DND-41 (cell line): Measurements from ENCODE around the gene IDH3B.

Experiments used
- ATAC-seq: fragments of 200-7000 bp; cut with Tn5 transposase; 3 replicates; pipeline ENCODE4 v1.9.1; 2021; ENCODE audit warnings: low read depth; ENCODE audit not compliant: insufficient read depth
- DNase-seq: peaks from one replicate; pipeline ENCODE4 v3.0.0-alpha.2; 2020
- H2AFZ ChIP-seq: 2 replicates; pipeline ENCODE4 v1.6.0; 2012; ENCODE audit warnings: low read depth, low read length
- H3K27ac ChIP-seq: 2 replicates; pipeline ENCODE4 v1.5.1; 2012; ENCODE audit warnings: low read length, inconsistent platforms
- H3K27me3 ChIP-seq: fragments of 200-600 bp; sonication (generic); 2 replicates; pipeline ENCODE4 v1.6.0; 2012; ENCODE audit warnings: low read length, mild to moderate bottlenecking, inconsistent platforms; ENCODE audit not compliant: insufficient read depth, poor library complexity
- H3K36me3 ChIP-seq: 2 replicates; pipeline ENCODE4 v1.5.1; 2012; ENCODE audit warnings: low read length, inconsistent platforms; ENCODE audit not compliant: insufficient read depth
- H3K4me1 ChIP-seq: 2 replicates; pipeline ENCODE4 v1.5.1; 2012; ENCODE audit warnings: mild to moderate bottlenecking, low read length; ENCODE audit not compliant: insufficient read depth
- H3K4me2 ChIP-seq: 2 replicates; pipeline ENCODE4 v1.6.0; 2012; ENCODE audit warnings: mild to moderate bottlenecking, moderate library complexity, low read length, inconsistent platforms; ENCODE audit not compliant: insufficient read depth
- H3K4me3 ChIP-seq, 2 experiments: fragments of 200-600 bp in 1 of 2; shearing (Covaris generic) in 1 of 2; 2 replicates each; pipeline ENCODE4 v1.5.1; 2012 to 2016; ENCODE audit warnings: inconsistent platforms in 2 of 2, low read length in 2 of 2, mild to moderate bottlenecking in 2 of 2, low read depth in 1 of 2, moderate library complexity in 1 of 2
- H3K79me2 ChIP-seq: 2 replicates; pipeline ENCODE4 v1.6.0; 2012; ENCODE audit warnings: low read length, inconsistent platforms; ENCODE audit not compliant: insufficient read depth
- H3K9ac ChIP-seq: 2 replicates; pipeline ENCODE4 v1.6.0; 2012; ENCODE audit warnings: low read depth, mild to moderate bottlenecking, inconsistent platforms, low read length, moderate library complexity
- H3K9me3 ChIP-seq: 2 replicates; pipeline ENCODE4 v1.5.1; 2012; ENCODE audit warnings: low read length, moderate library complexity, mild to moderate bottlenecking, inconsistent platforms; ENCODE audit not compliant: insufficient read depth, severe bottlenecking
- H4K20me1 ChIP-seq: 2 replicates; pipeline ENCODE4 v1.6.0; 2012; ENCODE audit warnings: low read length; ENCODE audit not compliant: insufficient read depth
- CTCF ChIP-seq: IDR thresholded peaks from 2 replicates; pipeline ENCODE4 v1.5.1; 2012; ENCODE audit warnings: borderline replicate concordance, low read length, moderate library complexity, mild to moderate bottlenecking; ENCODE audit not compliant: poor library complexity, severe bottlenecking; ENCODE audit errors: extremely low read depth
- EZH2 ChIP-seq: IDR thresholded peaks from 3 replicates; pipeline ENCODE4 v1.6.1; 2012; ENCODE audit warnings: borderline replicate concordance, low read depth, mild to moderate bottlenecking, moderate library complexity, low read length, inconsistent platforms; ENCODE audit not compliant: severe bottlenecking

Gene IDH3B

GRCh38 chr20:2624190-2624589, 39.8 kb downstream of the IDH3B start:
- no peaks in the 10 kb centered on the region for H3K9me3 ChIP-seq
- no peaks in the 10 kb centered on the region for H4K20me1 ChIP-seq
- H3K36me3 ChIP-seq: no peaks in the 10 kb centered on the region
- H3K27ac ChIP-seq: no peak overlapping the region
- H2AFZ ChIP-seq: no peak overlapping the region
- ATAC-seq (no peak), DNase-seq (no peak)
- H3K4me2 ChIP-seq: no peak overlapping the region
- H3K79me2 ChIP-seq: no peaks in the 10 kb centered on the region
- TF ChIP-seq CTCF (no peak), EZH2 (no peak)
- no peak overlapping the region for H3K9ac ChIP-seq
- H3K4me1 ChIP-seq: no peaks in the 10 kb centered on the region
- H3K4me3 ChIP-seq: no peak overlapping the region
- peaks cover 13% of the 10 kb centered on the region for H3K27me3 ChIP-seq

- no peaks in the 10 kb centered on the region; the same call in 1 of the 2 replicates for H4K20me1 ChIP-seq
- H3K79me2 ChIP-seq: no peaks in the 10 kb centered on the region
- no peaks in the 10 kb centered on the region for H3K36me3 ChIP-seq
- H3K27me3 ChIP-seq: peaks cover 30% of the 10 kb centered on the region
- H3K4me2 ChIP-seq: no peak overlapping the region
- no peak overlapping the region for H3K9ac ChIP-seq
- TF ChIP-seq CTCF (no peak), EZH2 (no peak)
- no peaks in the 10 kb centered on the region for H3K4me1 ChIP-seq
- ATAC-seq (no peak), DNase-seq (no peak)
- H3K4me3 ChIP-seq: no peak overlapping the region
- no peak overlapping the region for H3K27ac ChIP-seq
- no peaks in the 10 kb centered on the region for H3K9me3 ChIP-seq
- no peak overlapping the region for H2AFZ ChIP-seq
These were observed 43.9 kb downstream of the IDH3B start for GRCh38 chr20:2619961-2620595.

GRCh38 chr20:2619337-2619736, 44.7 kb downstream of the IDH3B start:
- ATAC-seq (no peak), DNase-seq (no peak)
- no peaks in the 10 kb centered on the region for H3K4me1 ChIP-seq
- TF ChIP-seq CTCF (no peak), EZH2 (no peak)
- no peak overlapping the region for H3K9ac ChIP-seq
- H3K4me2 ChIP-seq: no peak overlapping the region
- H2AFZ ChIP-seq: no peak overlapping the region
- no peak overlapping the region for H3K27ac ChIP-seq
- no peaks in the 10 kb centered on the region for H3K36me3 ChIP-seq
- no peaks in the 10 kb centered on the region for H3K9me3 ChIP-seq
- H4K20me1 ChIP-seq: no peaks in the 10 kb centered on the region; the same call in 1 of the 2 replicates
- peaks cover 30% of the 10 kb centered on the region for H3K27me3 ChIP-seq
- H3K4me3 ChIP-seq: no peak overlapping the region
- no peaks in the 10 kb centered on the region for H3K79me2 ChIP-seq
